ENCODE data around the gene FLNC.

FLNC gene

DNA sequence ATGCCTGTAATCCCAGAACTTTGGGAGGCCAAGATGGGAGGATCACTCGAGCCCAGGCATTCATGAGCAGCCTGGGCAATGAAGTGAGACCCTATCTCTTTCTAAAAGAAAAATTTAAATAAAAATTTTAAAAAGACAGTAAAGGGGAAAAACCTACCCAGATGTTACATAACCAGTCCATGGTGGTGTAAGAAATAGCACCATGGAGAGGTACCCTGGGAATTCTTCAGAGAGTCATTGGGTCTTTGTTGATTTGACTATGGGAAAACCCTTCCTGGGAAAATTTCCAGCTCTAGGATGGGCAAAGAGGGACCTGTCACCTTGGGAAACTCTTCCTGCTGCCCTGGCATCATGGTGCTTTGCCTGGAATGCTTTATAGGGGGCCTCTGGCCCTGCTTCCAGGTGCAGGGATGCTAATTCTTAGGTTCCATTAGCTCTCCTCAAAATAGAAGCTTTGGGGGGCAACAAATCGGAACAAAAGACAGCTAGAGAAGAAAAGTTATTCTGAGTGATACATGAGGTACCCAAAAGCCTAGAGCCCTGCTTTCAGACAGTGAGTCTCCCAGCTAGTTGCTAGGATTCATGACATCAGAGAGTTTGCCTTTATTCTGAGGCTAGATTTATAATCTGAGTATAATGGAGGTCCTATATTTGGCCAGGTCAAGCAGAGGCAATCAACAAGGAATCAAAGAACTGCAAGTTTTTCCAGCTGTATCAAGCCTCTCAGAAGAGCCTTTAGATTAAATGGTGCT is 28.4 kb upstream of the FLNC start:
- DNase-seq (ENCODE audit: low read depth): no peak
- no peak overlapping the region for H3K4me3 ChIP-seq (ENCODE audit: low read depth, low read length)
- TF ChIP-seq, protein P1, sequence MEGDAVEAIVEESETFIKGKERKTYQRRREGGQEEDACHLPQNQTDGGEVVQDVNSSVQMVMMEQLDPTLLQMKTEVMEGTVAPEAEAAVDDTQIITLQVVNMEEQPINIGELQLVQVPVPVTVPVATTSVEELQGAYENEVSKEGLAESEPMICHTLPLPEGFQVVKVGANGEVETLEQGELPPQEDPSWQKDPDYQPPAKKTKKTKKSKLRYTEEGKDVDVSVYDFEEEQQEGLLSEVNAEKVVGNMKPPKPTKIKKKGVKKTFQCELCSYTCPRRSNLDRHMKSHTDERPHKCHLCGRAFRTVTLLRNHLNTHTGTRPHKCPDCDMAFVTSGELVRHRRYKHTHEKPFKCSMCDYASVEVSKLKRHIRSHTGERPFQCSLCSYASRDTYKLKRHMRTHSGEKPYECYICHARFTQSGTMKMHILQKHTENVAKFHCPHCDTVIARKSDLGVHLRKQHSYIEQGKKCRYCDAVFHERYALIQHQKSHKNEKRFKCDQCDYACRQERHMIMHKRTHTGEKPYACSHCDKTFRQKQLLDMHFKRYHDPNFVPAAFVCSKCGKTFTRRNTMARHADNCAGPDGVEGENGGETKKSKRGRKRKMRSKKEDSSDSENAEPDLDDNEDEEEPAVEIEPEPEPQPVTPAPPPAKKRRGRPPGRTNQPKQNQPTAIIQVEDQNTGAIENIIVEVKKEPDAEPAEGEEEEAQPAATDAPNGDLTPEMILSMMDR (IDR thresholded peaks at IDR 0.05; ENCODE audit: control insufficient read depth, extremely low read depth, insufficient read depth): no peak

DNA sequence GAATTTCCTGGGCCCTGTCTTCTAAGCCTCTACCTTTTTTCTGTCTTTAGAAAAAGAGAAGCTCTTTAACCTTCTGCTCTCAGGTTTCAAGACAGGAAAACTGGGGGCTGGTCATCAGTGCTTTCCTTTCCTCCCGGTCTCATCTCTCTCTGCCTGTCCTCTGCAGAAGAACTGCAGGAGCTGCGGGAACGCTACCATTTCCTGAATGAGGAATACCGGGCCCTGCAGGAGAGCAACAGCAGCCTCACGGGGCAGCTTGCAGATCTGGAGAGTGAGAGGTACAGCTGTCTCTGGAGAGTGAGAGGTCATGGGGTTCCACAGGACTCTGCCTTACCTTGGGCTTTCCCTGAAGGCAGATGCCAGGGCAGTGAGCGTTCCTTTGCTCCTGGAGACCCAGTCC is 25.7 kb upstream of the FLNC start:
- no peak for DNase-seq (ENCODE audit: low read depth)
- TF ChIP-seq, protein P1 (IDR thresholded peaks at IDR 0.05; ENCODE audit: control insufficient read depth, extremely low read depth, insufficient read depth): no peak
- no peak overlapping the region for H3K4me3 ChIP-seq (ENCODE audit: low read depth, low read length)

DNA sequence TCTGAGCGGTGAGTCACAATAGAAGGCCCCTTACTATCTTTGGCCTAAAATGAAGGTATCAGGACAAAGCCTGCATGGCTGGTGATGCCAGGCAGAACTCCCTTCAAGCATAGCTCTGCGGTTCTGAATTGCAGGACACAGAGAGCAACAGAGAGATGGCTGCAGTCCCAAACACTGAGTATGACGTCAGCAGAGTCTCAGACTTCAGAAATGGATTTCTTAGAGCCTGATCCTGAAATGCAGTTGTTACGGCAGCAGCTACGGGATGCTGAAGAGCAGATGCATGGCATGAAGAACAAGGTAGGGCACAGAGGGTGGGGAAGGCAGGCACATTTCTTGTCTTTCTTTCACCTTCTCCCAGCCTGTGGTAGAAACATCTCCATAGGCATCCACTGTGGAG is 25.0 kb upstream of the FLNC start:
- TF ChIP-seq, protein P1 (IDR thresholded peaks at IDR 0.05; ENCODE audit: control insufficient read depth, extremely low read depth, insufficient read depth): no peak
- H3K4me3 ChIP-seq (ENCODE audit: low read depth, low read length): no peak overlapping the region

DNA sequence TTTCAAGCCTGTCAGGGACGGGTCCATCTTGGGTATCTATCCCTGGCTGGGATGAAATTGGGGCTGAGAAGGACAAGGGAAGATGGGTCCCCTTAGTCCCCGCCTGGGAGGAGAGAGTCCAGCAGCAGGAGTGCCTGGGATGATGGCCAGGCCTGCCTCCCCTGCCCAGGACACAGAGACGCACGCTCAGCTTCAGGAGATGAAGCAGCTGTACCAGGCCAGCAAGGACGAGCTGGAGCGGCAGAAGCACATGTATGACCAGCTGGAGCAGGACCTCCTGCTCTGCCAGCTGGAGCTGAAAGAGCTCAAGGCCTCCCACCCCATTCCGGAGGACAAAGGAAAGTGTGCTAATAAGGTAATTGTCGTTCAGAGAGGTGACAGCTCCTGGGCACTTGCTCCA is 23.0 kb upstream of the FLNC start:
- TF ChIP-seq, protein P1 (IDR thresholded peaks at IDR 0.05; ENCODE audit: control insufficient read depth, extremely low read depth, insufficient read depth): no peak

More for the DNA sequence above, 25.0 kb upstream of the FLNC start:
- no peak for DNase-seq (ENCODE audit: low read depth)

DNA sequence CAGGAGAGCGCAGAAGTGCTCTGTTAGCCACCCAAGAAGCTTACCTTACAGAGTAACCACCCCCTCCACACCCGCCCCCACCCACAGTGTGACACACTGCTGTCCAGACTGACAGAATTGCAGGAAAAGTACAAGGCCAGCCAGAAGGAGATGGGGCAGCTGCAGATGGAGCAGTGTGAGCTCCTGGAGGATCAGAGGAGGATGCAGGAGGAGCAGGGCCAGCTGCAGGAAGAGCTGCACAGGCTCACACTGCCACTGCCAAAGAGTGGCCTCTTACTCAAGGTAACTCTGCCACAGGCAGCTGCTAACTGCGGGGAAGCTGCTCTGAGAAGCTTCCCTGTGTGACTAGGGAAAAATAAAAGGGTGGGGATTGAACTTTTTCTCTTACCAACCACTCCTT is 20.8 kb upstream of the FLNC start:
- no peak for DNase-seq (ENCODE audit: low read depth)
- no peak overlapping the region for H3K4me3 ChIP-seq (ENCODE audit: low read depth, low read length)
- TF ChIP-seq, protein P1 (IDR thresholded peaks at IDR 0.05; ENCODE audit: control insufficient read depth, extremely low read depth, insufficient read depth): no peak

More for the DNA sequence above, 23.0 kb upstream of the FLNC start:
- no peak for DNase-seq (ENCODE audit: low read depth)
- H3K4me3 ChIP-seq (ENCODE audit: low read depth, low read length): no peak overlapping the region

DNA sequence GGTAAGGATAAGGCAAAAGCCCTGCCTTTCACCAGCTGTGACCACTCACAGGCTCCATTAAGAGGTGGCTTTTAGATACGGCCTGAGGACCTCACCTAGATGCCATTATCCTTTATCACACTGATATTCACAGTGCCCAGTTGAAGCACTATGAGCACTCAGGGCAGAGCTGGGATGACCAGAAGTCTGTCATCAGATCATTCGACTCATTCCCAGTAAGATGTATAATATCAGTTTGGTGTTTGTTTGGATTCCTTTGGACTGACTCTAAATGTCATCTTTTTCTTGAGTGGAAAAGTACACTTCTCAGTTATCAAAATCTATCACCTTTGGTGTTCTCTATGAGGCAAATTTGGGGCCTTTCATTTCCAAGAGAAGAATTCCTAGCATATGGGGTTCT is 19.7 kb upstream of the FLNC start:
- H3K4me3 ChIP-seq (ENCODE audit: low read depth, low read length): no peak overlapping the region
- TF ChIP-seq, protein P1 (IDR thresholded peaks at IDR 0.05; ENCODE audit: control insufficient read depth, extremely low read depth, insufficient read depth): no peak
- DNase-seq (ENCODE audit: low read depth): no peak

DNA sequence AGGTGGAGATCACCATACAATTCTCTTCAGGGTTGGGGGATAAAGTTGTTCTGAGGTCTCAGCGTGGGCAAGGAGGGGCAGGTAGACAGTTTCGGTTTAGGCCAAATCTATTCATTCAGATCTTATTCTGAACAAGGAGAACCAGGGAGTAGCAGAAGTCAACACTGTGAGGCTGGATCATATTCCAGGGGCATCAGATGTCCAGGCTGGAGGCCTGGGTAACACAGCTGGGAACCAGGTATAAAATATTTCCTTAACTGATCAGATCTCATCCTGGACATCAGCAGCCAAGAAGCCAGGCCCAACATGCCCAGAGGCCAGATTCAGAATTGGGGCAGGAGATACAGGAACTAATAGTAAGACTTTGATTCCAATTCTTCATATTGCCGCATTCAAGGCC is 19.2 kb upstream of the FLNC start:
- no peak overlapping the region for H3K4me3 ChIP-seq (ENCODE audit: low read depth, low read length)
- TF ChIP-seq, protein P1 (IDR thresholded peaks at IDR 0.05; ENCODE audit: control insufficient read depth, extremely low read depth, insufficient read depth): no peak
- no peak for DNase-seq (ENCODE audit: low read depth)

All from LNCaP clone FGC (cell line).